Measurements from ENCODE around the gene TINAGL1.

DNA sequence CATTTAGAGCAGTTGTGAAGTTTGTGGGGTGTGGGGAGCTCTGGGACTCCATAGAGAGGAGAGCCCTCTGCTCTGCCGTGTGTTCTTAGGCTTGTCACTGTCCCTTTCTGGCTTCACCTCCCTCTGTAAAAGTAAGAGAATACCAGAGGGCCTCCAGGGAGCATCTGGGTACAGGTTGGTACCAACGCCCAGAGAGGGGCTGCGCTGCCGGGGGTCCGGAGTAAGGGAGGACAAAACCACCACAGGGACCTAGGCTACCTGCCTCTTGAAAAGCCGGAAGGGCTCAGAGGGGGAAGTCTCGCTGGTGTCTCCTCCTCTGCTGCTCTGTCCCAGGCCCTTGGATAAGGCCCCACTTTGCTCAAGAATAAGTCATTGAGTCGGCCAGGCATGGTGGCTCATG lies 3.1 kb upstream of the TINAGL1 start:
- TF ChIP-seq EZH2 (IDR thresholded peaks at IDR 0.05; ENCODE audit: insufficient read depth, poor library complexity, severe bottlenecking) (no peak), EZH2phosphoT487 (IDR thresholded peaks at IDR 0.05; ENCODE audit: insufficient read depth, low read depth) (no peak)
